GM21737 (cell line): ENCODE data around the gene ERCC6.

ENCODE experiments used
- ATAC-seq: cut with Tn5 transposase; IDR thresholded peaks from one replicate; pipeline ENCODE4 v1.9.1; 2021; ENCODE audit warnings: mild to moderate bottlenecking, moderate library complexity; ENCODE audit not compliant: unreplicated experiment

The ERCC6 gene

DNA sequence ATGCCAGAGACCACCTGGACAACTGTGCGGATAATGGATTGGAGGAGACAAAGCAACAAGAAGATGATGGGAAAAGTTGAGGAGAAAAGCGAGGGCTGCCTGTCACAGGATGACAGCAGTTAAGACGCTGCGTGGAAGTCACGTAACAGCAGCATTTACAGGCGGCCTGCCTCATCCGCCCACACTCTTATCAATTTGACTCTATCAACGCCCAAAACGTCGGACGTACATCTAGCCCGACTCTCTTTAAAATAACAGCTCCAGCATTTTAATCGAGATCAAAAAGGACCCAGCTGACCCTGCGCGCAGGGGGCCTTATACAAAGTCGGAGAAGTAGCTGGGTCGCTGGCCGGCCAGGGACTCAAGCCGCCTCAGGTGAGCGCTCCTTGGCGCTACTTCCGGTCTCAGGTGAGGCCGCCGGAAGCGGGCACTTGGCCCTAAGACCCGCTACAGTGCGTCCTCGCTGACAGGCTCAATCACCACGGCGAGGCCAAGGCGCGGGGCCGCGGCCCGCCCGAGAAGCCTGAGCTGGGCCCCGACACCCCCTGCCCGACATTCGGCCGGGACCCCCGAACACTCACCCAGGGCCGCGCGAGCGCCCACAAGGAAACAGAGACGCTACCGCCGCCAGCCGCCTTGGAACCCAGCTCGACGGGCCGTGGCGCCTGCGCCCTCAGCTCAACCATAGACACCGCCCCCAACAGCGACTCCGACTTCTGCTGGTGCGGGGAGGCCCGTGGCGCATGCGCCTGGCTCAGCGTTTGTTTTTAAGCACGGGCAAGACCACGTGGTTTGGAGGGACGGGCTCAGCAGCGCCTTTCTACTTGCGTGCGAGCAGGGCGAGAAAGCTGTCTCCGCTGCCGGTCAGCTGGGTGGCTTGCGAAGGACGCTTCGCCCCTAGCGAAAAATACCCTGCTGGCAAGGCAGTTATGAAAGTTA is at the start of gene ERCC6:
Gene ERCC6 (minus strand): TSS at position 741 of the 939 bp plus-strand sequence.
- ATAC-seq: peak; percentile 85

GRCh38 chr10:49587981-49588380 is 49.1 kb upstream of the ERCC6 start:
- no peak for ATAC-seq

DNA sequence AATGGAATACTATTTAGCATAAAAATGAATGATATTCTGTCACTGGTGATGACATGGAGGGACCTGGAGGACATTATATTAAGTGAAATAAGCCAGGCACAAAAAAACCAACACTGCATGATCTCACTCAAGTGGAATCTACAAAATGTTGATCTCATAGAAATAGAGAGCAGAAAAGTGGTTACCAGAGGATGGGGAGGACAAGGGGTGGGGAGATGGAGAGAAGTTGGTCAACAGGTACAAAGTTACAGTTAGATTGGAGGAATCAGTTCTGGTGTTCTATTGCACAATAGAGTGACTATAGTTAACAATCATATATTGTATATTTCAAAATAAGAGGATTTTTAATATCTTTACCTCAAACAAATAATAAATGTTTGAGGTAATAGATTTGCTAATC is 46.5 kb upstream of the ERCC6 start:
- ATAC-seq: no peak

DNA sequence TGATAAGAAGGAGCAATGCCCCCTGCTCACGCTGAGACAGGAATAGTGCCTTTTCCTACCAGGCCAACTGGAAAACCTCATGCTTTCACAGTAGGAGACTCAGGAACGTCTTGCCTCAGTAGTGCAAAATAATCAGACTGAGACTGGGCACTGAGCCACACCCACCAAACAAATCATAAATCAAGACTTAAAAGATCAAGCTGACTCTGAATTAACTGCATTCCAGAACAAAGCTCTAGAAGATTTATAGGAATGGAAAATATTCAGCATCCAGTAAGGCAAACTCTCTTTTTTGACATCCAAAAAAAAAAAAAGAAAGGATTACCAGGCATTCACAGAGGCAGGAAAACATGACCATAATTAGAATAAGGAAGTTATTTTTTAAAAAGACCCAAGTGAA is 40.7 kb upstream of the ERCC6 start:
- no peak for ATAC-seq

DNA sequence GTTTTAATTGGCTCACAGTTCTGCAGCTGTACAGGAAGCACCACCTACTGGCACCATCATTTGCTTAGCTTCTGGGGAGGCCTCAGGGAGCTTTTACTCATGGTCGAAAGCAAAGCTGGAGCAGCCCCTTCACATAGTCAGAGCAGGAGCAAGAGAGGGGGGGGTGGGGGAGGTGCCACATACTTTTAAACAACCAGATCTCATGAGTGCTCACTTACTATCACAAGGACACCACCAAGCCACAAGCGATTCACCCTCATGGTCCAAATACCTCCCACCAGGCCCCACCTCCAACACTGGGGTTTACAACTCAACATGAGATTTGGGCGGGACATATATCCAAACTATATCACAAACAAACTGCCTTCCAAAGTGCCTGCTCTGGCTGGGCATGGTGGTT is 39.5 kb upstream of the ERCC6 start:
- no peak for ATAC-seq

GRCh38 chr10:49577182-49577925 is 38.4 kb upstream of the ERCC6 start:
- ATAC-seq: no peak

DNA sequence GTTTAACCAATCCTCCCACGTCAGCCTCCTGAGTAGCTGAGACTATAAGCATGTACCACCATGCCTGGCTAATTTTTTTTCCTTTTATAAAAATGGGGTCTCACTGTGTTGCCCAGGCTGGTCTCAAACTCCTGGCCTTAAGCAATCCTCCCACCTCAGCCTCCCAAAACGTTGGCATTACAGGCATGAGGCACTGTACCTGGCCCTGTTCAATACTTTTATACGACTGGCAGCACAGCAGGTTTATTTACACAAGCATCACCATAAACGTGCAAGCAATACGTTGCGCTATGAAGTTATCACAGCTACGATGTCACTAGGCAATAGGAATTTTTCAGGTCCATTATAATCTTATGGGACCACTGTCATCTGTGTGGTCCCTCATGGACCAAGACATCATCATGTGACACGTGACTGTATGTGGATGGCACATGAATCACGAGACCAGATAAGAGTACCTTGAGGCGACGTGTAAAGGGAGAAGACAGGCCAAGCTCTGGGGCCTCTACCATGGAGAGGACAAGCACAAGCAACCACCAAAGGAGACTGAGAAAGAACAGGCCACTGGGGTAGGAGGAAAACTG is 36.7 kb upstream of the ERCC6 start:
- no peak for ATAC-seq

GRCh38 chr10:49572594-49573114 is 33.7 kb upstream of the ERCC6 start:
- no peak for ATAC-seq

DNA sequence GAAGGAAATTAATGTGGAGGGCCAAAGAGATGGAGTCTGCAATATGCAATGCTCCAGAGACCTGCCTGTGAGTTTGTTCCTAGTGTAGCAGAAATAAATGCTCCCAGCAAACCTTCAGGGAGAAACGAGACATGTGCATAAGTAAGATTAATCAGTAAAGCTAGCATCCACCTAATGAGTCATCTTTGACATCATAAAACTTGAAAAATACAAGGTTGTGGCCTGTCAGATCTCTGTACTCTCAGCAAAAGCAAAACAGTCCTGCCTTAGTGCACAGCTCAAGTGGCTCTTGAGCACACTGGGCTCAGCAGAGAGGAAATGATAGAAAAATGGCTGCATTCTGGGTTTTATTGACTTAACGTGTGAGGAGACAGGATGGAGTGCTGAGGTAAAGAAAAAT is 32.5 kb upstream of the ERCC6 start:
- ATAC-seq: no peak

- no peak for ATAC-seq
Measured at GRCh38 chr10:49569031-49569631, 30.2 kb upstream of the ERCC6 start.

DNA sequence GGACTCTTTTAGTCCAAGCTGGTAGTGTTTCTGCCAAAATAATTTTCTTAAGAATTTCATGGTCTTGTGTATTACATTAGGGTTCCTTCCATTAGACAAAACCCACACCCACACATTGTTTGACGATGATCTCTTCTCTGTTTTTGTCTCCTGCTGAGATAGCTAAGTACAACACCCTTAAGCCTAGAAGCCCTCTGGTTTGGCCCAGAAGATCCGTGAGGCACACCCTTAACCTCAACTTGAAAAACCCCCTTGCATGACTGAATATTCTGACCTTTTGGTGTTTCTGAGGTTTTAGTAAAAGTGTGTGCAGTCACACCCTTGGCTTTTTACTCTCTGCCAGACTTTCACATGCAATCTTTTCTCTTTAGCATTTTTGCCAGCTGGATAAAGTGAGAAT is 29.3 kb upstream of the ERCC6 start:
- no peak for ATAC-seq

GRCh38 chr10:49567810-49568209 is 28.9 kb upstream of the ERCC6 start:
- no peak for ATAC-seq

GRCh38 chr10:49564461-49565009 is 25.6 kb upstream of the ERCC6 start:
- ATAC-seq: no peak

GRCh38 chr10:49562893-49563292 is 24.0 kb upstream of the ERCC6 start:
- no peak for ATAC-seq

GRCh38 chr10:49560526-49560925 is 21.6 kb upstream of the ERCC6 start:
- ATAC-seq: no peak

DNA sequence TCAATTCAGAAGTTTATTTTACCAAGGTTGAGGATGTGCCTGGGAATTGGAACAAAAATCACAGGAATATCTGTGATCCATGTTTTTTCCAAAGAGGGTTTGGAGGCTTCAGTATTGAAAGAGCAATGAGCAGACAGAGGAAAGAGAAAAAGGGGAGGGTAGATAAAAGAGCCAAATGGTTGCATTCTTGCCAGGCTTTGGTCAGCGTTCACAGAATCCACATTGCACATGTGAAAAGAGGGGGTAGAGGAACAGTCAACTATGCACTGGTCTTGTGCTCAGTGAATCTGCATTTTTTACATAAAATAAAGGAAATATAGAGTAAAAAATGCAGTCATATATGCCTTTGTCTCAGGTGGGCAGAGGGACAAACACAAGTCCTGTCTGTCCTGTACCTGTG is 20.6 kb upstream of the ERCC6 start:
- ATAC-seq: no peak

- ATAC-seq: no peak
Measured at GRCh38 chr10:49558190-49558589, 19.3 kb upstream of the ERCC6 start.

- ATAC-seq: no peak
Measured at GRCh38 chr10:49557681-49558080, 18.8 kb upstream of the ERCC6 start.

DNA sequence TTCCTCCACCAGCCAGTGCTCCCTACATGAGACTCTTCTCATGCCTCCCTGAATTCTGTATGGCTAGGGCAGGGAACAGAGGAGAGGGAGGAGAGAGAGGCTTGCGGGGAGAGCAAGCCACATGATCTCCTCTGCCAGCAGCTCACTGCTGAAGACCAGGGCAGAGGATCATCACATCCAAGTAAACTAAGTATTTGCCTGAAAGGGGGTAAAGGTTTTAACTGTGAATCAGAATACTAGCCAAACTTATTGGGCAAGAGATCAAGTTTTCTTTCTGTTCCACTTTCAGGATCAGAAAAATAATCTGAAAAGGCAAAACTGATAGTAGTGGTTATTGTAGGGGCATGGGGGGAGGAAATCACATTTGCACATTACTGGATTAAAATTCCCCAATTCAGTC is 17.8 kb upstream of the ERCC6 start:
- ATAC-seq: no peak

DNA sequence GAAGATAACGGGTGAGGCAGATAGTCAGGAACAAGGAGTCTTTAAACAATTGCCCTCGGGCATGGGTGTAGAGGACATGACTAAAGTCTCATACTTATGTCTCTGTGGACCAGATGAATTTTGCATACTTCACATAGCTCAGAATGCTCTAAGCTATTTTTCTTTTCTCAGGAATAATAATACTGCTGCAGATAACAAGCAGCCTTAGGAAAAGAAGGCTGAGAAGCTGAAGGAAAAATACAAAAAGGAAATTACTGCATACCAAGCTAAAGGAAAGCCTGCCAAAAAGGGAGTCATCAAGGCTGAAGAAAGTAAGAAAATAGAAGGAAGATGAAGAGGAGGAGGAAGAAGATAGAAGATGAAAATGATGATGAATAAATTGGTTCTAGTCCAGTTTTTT is 13.4 kb upstream of the ERCC6 start:
- no peak for ATAC-seq

GRCh38 chr10:49550563-49550962 is 11.6 kb upstream of the ERCC6 start:
- no peak for ATAC-seq
